ENCODE data around the gene TSPAN2.
"Not testable (repeated sequence)": the region's sequence is repeated elsewhere in the genome, so short reads cannot be mapped to it uniquely, and the experiment has no call there.

The TSPAN2 gene

DNA sequence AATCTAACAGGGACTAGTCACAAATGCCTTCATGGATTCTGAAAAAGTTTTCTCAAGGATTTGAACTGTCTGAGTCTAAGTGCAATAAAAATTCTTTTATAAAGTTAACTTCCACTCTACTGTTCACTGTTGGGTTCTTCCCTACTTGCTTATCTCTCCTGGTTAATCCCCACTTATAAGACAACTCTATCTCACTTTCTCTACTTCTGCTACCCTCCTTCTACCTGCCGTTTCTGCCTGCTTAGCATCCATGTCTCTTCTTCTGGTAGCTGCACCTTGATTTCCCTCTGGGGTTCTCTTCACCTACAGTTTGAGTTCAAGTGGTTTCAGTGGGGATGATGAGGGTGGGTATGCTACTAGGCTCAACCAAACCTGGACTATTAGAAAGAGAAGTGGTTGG is 53.7 kb downstream of the TSPAN2 start:
- no peak for DNase-seq (ENCODE audit: extremely low read depth, low read depth)
- H3K4me3 ChIP-seq (replicated peaks; ENCODE audit: low read depth, low read length), result no peak overlapping the region
- TF ChIP-seq, protein P1, sequence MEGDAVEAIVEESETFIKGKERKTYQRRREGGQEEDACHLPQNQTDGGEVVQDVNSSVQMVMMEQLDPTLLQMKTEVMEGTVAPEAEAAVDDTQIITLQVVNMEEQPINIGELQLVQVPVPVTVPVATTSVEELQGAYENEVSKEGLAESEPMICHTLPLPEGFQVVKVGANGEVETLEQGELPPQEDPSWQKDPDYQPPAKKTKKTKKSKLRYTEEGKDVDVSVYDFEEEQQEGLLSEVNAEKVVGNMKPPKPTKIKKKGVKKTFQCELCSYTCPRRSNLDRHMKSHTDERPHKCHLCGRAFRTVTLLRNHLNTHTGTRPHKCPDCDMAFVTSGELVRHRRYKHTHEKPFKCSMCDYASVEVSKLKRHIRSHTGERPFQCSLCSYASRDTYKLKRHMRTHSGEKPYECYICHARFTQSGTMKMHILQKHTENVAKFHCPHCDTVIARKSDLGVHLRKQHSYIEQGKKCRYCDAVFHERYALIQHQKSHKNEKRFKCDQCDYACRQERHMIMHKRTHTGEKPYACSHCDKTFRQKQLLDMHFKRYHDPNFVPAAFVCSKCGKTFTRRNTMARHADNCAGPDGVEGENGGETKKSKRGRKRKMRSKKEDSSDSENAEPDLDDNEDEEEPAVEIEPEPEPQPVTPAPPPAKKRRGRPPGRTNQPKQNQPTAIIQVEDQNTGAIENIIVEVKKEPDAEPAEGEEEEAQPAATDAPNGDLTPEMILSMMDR (IDR thresholded peaks at IDR 0.05; ENCODE audit: low read depth, low read length, missing control alignments), result no peak

DNA sequence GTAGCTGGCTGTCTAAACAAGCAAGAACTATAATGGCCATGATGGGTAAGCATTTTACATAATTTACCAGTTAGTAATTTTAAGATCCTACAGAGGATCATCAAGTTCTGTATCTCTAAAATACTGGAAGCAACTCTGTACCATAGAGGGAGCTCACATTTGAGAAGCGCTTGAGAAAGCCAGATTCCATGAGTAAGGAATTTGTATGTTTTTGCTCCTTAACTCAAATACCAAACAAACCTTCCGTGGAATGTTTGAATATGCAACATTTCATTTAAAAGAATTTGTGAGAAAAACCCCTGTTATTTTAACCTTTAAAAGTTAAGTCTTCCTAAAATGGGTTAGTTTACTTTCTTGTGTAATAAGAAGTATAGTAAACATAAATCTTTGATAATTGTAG is 57.7 kb downstream of the TSPAN2 start:
- no peak for DNase-seq (ENCODE audit: extremely low read depth, low read depth)
- TF ChIP-seq, protein P1 (IDR thresholded peaks at IDR 0.05; ENCODE audit: low read depth, low read length, missing control alignments), result no peak
- H3K4me3 ChIP-seq (replicated peaks; ENCODE audit: low read depth, low read length), result no peak overlapping the region

DNA sequence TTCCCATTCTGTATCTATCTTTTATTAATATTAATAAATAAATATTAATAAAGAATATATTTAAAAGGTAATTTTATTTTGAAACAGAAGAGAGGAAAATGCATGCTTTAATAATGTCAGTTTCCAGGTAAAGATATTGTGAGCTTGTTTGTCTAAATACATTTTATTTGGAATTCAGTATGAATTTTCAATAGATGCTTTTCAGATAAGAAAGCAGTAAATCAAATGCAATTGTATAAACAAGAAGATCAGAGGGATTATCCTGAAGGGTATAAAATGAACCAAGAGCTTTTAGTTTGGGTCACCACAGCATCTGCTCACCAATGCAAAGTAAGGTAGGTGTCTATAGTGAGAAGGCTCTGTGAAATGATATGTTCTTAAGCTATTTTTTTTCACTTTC is 59.8 kb downstream of the TSPAN2 start, which contains the start of gene TSHB:
Gene TSHB, plus strand, starts transcription at position 301 of the 400 bp plus-strand sequence. CDS start 3,537 bp downstream, outside the sequence.
- TF ChIP-seq, protein P1 (IDR thresholded peaks at IDR 0.05; ENCODE audit: low read depth, low read length, missing control alignments), result no peak
- H3K4me3 ChIP-seq (replicated peaks; ENCODE audit: low read depth, low read length), result no peak within 1 kb of the TSS
- DNase-seq (ENCODE audit: extremely low read depth, low read depth), result no peak

- DNase-seq (ENCODE audit: extremely low read depth, low read depth), result no peak
- TF ChIP-seq, protein P1 (IDR thresholded peaks at IDR 0.05; ENCODE audit: low read depth, low read length, missing control alignments), result no peak
Measured at GRCh38 chr1:115023593-115023992, 65.7 kb downstream of the TSPAN2 start.

DNA sequence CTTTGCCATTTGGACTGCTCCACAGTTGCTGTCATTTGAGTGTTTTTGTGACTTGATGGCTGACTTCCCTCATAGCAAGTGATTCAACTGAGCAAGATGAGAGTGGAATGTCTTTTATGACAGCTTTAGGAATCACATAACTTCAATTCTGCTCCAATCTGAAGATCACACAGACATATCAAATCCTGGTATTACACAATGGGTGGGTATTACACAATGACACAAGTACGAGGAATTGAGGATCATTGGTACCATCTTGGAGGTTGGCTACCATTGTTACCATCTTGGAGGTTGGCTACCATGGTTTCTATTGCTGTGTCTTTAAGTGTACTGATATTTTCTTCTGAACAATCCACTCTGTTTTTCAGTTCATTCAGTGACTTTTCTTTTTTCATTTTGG is 68.2 kb downstream of the TSPAN2 start:
- DNase-seq (ENCODE audit: extremely low read depth, low read depth), result no peak
- TF ChIP-seq, protein P1 (IDR thresholded peaks at IDR 0.05; ENCODE audit: low read depth, low read length, missing control alignments), result no peak
- H3K4me3 ChIP-seq (replicated peaks; ENCODE audit: low read depth, low read length), result no peak overlapping the region

More at GRCh38 chr1:115023593-115023992, 65.7 kb downstream of the TSPAN2 start:
- no peak overlapping the region for H3K4me3 ChIP-seq (replicated peaks; ENCODE audit: low read depth, low read length)

DNA sequence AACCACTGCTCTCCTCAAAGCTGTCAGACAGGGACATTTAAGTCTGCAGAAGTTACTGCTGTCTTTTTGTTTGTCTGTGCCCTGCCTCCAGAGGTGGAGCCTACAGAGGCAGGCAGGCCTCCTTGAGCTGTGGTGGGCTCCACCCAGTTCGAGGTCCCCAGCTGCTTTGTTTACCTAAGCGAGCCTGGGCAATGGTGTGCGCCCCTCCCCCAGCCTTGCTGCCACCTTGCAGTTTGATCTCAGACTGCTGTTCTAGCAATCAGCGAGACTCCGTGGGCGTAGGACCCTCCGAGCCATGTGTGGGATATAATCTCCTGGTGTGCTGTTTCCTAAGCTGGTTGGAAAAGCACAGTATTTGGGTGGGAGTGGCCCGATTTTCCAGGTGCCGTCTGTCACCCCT is 69.8 kb downstream of the TSPAN2 start:
- not testable (repeated sequence) for DNase-seq (ENCODE audit: extremely low read depth, low read depth)

DNA sequence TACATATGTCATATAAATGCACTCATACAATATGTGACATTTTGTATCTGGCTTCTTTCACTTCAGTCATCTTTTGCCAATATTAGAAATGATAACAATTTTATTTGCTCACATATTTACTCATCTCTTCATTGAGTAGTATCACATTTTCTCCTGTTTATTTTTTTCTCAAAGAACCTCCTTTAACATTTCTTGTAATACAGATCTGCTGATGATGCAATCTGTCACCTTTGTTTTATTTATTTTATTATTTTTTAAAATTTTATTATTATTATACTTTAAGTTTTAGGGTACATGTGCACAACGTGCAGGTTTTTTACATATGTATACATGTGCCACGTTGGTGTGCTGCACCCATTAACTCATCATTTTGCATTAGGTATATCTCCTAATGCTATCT is 75.5 kb downstream of the TSPAN2 start:
- TF ChIP-seq, protein P1 (IDR thresholded peaks at IDR 0.05; ENCODE audit: low read depth, low read length, missing control alignments), result no peak
- no peak overlapping the region for H3K4me3 ChIP-seq (replicated peaks; ENCODE audit: low read depth, low read length)
- no peak for DNase-seq (ENCODE audit: extremely low read depth, low read depth)

More for the DNA sequence above, 69.8 kb downstream of the TSPAN2 start:
- H3K4me3 ChIP-seq (replicated peaks; ENCODE audit: low read depth, low read length), result not testable (repeated sequence)

Measured in HFF-Myc (cell line).